Trophoblast cell (in vitro differentiated cells and primary cell): Measurements from ENCODE around the gene C17orf113.
A peak's percentile ranks its signal among the peaks of the same experiment; 100 is the strongest.

ENCODE experiments used
- DNase-seq, 2 donors: peaks; one replicate each; pipeline ENCODE4 v3.0.0-alpha.2; 2016
- H2AFZ ChIP-seq: 2 replicates; pipeline ENCODE4 v1.6.1; 2013; ENCODE audit warnings: low read length, moderate library complexity, mild to moderate bottlenecking; ENCODE audit not compliant: insufficient read depth, poor library complexity
- H2AK5ac ChIP-seq: 2 replicates; pipeline ENCODE4 v1.6.1; 2013; ENCODE audit warnings: mild to moderate bottlenecking, low read length
- H2BK120ac ChIP-seq: 2 replicates; pipeline ENCODE4 v1.6.1; 2013; ENCODE audit warnings: low read length, mild to moderate bottlenecking, moderate library complexity; ENCODE audit not compliant: insufficient read depth, poor library complexity
- H2BK12ac ChIP-seq: 2 replicates; pipeline ENCODE4 v1.6.1; 2013; ENCODE audit warnings: mild to moderate bottlenecking, low read length, moderate library complexity
- H2BK5ac ChIP-seq: 2 replicates; pipeline ENCODE4 v1.6.1; 2013; ENCODE audit warnings: low read length, low read depth, moderate library complexity, mild to moderate bottlenecking; ENCODE audit not compliant: poor library complexity
- H3K14ac ChIP-seq: 2 replicates; pipeline ENCODE4 v1.6.1; 2013; ENCODE audit warnings: mild to moderate bottlenecking, low read length
- H3K18ac ChIP-seq: 2 replicates; pipeline ENCODE4 v1.6.1; 2013; ENCODE audit warnings: mild to moderate bottlenecking, low read length
- H3K23ac ChIP-seq: 2 replicates; pipeline ENCODE4 v1.6.1; 2013; ENCODE audit warnings: low read length
- H3K27ac ChIP-seq: 2 replicates; pipeline ENCODE4 v1.5.1; 2013; ENCODE audit warnings: low read depth, mild to moderate bottlenecking, inconsistent platforms, low read length, moderate library complexity
- H3K27me3 ChIP-seq: 2 replicates; pipeline ENCODE4 v1.6.1; 2013; ENCODE audit warnings: inconsistent platforms, mild to moderate bottlenecking, low read length, moderate library complexity; ENCODE audit not compliant: insufficient read depth
- H3K36me3 ChIP-seq, 2 experiments: 1 replicate in 1 of 2; 2 replicates in 1 of 2; pipeline ENCODE4 v1.6.1; 2013; ENCODE audit warnings: low read length in 2 of 2, mild to moderate bottlenecking in 2 of 2, moderate library complexity in 1 of 2; ENCODE audit not compliant: insufficient read depth in 2 of 2, control insufficient read depth in 1 of 2
- H3K4ac ChIP-seq: 2 replicates; pipeline ENCODE4 v1.6.1; 2013; ENCODE audit warnings: low read depth, mild to moderate bottlenecking, low read length, moderate library complexity
- H3K4me1 ChIP-seq, 2 experiments: 1 replicate in 1 of 2; 2 replicates in 1 of 2; pipeline ENCODE4 v1.6.1; 2013; ENCODE audit warnings: low read length in 2 of 2, mild to moderate bottlenecking in 2 of 2, moderate library complexity in 1 of 2; ENCODE audit not compliant: insufficient read depth in 2 of 2, control insufficient read depth in 1 of 2
- H3K4me2 ChIP-seq: 2 replicates; pipeline ENCODE4 v1.6.1; 2013; ENCODE audit warnings: inconsistent platforms, mild to moderate bottlenecking, low read length, moderate library complexity
- H3K4me3 ChIP-seq: 2 replicates; pipeline ENCODE4 v1.5.1; 2013; ENCODE audit warnings: mild to moderate bottlenecking, low read depth, low read length, inconsistent platforms
- H3K79me1 ChIP-seq: one replicate; pipeline ENCODE4 v1.6.1; 2013; ENCODE audit warnings: low read length
- H3K79me2 ChIP-seq: 2 replicates; pipeline ENCODE4 v1.6.1; 2013; ENCODE audit warnings: low read length, mild to moderate bottlenecking; ENCODE audit not compliant: control insufficient read depth, insufficient read depth, poor library complexity
- H3K9ac ChIP-seq: 2 replicates; pipeline ENCODE4 v1.6.1; 2013; ENCODE audit warnings: mild to moderate bottlenecking, low read length
- H3K9me3 ChIP-seq: 2 replicates; pipeline ENCODE4 v1.6.1; 2013; ENCODE audit warnings: low read depth, mild to moderate bottlenecking, control low read depth, inconsistent platforms, low read length; ENCODE audit not compliant: insufficient read depth
- H4K12ac ChIP-seq: 2 replicates; pipeline ENCODE4 v1.6.1; 2013; ENCODE audit warnings: low read depth, mild to moderate bottlenecking, low read length, moderate library complexity
- H4K8ac ChIP-seq: 2 replicates; pipeline ENCODE4 v1.6.1; 2013; ENCODE audit warnings: low read depth, mild to moderate bottlenecking, low read length, moderate library complexity
- H4K91ac ChIP-seq: one replicate; pipeline ENCODE4 v1.6.1; 2013; ENCODE audit warnings: low read depth, mild to moderate bottlenecking, low read length, moderate library complexity
- WGBS: extraction: QIAGEN DNeasy Blood & Tissue Kit; methylation state at CpG from one replicate; pipeline ENCODE4 v1.1.7; 2013; ENCODE audit warnings: missing lambda C conversion rate; ENCODE audit not compliant: insufficient read length, insufficient coverage; ENCODE audit errors: extremely low coverage; 5-methylcytosine and 5-hydroxymethylcytosine counted together

The C17orf113 gene

GRCh38 chr17:42079541-42079940, 29.1 kb upstream of the C17orf113 start:
- Histone ChIP-seq H3K79me1 (no peaks in the 10 kb centered on the region), H3K18ac (no peak overlapping the region), H4K8ac (no peak overlapping the region), H4K12ac (no peak overlapping the region), H2BK5ac (no peak overlapping the region), H3K4me1 (no peaks in the 10 kb centered on the region), H3K14ac (no peak overlapping the region), H3K23ac (no peak overlapping the region), H2BK120ac (no peak overlapping the region), H3K27ac (no peak overlapping the region), H3K4me3 (no peak overlapping the region), H3K36me3 (no peaks in the 10 kb centered on the region), H3K4me2 (no peak overlapping the region), H4K91ac (no peak overlapping the region), H2AFZ (no peak overlapping the region), H3K79me2 (no peaks in the 10 kb centered on the region), H2BK12ac (no peak overlapping the region), H2AK5ac (no peak overlapping the region), H3K9me3 (no peaks in the 10 kb centered on the region), H3K4ac (no peak overlapping the region), H3K9ac (no peak overlapping the region), H3K27me3 (no peaks in the 10 kb centered on the region)
- DNase-seq: no peak
- WGBS: no CpG with 5 or more reads among the region's 2 CpGs

DNA sequence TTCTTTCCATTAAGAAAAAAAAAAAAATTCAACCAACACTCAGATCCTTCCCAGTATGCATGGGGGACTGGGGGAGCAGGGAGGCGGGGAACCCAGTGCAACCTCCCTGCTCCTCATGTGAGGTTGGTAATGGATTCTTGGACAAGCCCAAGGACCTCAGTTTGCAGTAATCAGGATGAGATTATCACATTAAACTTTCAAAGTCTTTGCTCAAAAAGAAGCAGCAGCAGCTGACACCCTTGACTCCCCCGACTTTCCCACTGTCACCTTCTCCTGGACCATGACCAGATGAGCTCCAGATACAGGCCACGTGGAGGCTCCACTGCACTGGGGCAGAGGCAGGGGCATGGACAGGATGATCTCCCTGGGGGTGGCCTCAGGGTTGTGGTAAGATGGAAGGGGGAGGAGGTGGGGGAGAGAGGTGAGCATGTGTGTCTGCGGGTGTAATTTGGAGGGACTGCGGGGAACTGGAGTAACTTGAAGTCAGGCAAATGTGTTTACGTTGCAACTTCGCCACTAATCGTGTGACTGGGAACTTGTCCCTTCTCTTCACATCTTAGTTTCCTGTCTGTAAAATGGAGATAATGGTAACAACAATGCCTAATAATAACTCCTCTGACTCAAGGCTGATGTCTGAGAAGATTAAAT, 28.1 kb upstream of the C17orf113 start:
- Histone ChIP-seq H3K4me1 (no peaks in the 10 kb centered on the region), H4K12ac (no peak overlapping the region), H2AFZ (no peak overlapping the region), H3K4ac (no peak overlapping the region), H4K91ac (no peak overlapping the region), H3K27me3 (peaks cover 3% of the 10 kb centered on the region), H3K14ac (no peak overlapping the region), H3K27ac (no peak overlapping the region), H3K9me3 (no peaks in the 10 kb centered on the region), H3K79me1 (no peaks in the 10 kb centered on the region), H3K36me3 (no peaks in the 10 kb centered on the region), H3K4me3 (no peak overlapping the region), H4K8ac (no peak overlapping the region), H3K4me2 (no peak overlapping the region), H2BK12ac (no peak overlapping the region), H3K79me2 (no peaks in the 10 kb centered on the region), H2BK120ac (no peak overlapping the region), H2BK5ac (no peak overlapping the region), H3K9ac (no peak overlapping the region), H2AK5ac (no peak overlapping the region), H3K18ac (no peak overlapping the region), H3K23ac (no peak overlapping the region)
- no CpG with 5 or more reads among the region's 8 CpGs for WGBS
- DNase-seq: peak in 1 of 2 donors; percentile 37

DNA sequence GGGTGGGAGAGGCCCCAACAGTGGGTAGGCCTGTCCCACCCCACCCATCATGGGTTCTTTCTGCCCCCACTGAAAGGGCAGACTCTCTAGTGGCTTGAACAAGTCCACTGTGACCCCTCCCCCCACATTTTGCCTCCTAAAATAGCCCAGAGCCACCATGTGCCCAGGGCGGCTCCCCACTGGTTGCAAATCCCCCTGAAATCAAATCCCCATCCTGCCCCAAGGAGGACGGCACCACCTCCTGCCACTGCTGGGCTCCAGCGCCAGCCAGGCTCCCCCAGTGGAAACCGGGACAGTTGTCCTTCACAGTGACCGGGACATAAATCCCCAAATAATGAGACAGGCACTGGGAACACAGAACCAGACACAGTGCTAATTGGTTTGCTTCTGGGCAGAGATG, 27.4 kb upstream of the C17orf113 start:
- no peak for DNase-seq
- H3K18ac ChIP-seq: no peak overlapping the region
- H4K8ac ChIP-seq: no peak overlapping the region
- H2AFZ ChIP-seq: no peak overlapping the region
- no peak overlapping the region for H3K4me3 ChIP-seq
- whole genome bisulfite sequencing: no CpG with 5 or more reads among the region's 5 CpGs
- peaks cover 9% of the 10 kb centered on the region for H3K27me3 ChIP-seq
- no peak overlapping the region for H3K27ac ChIP-seq
- no peaks in the 10 kb centered on the region for H3K79me2 ChIP-seq
- no peak overlapping the region for H2BK12ac ChIP-seq
- H3K36me3 ChIP-seq: no peaks in the 10 kb centered on the region
- H4K12ac ChIP-seq: no peak overlapping the region
- no peak overlapping the region for H4K91ac ChIP-seq
- no peak overlapping the region for H3K4me2 ChIP-seq
- no peaks in the 10 kb centered on the region for H3K79me1 ChIP-seq
- no peaks in the 10 kb centered on the region for H3K4me1 ChIP-seq
- no peak overlapping the region for H2BK120ac ChIP-seq
- no peak overlapping the region for H3K9ac ChIP-seq
- H3K23ac ChIP-seq: no peak overlapping the region
- H3K14ac ChIP-seq: no peak overlapping the region
- H2BK5ac ChIP-seq: no peak overlapping the region
- H3K9me3 ChIP-seq: no peaks in the 10 kb centered on the region
- H2AK5ac ChIP-seq: no peak overlapping the region
- H3K4ac ChIP-seq: no peak overlapping the region

DNA sequence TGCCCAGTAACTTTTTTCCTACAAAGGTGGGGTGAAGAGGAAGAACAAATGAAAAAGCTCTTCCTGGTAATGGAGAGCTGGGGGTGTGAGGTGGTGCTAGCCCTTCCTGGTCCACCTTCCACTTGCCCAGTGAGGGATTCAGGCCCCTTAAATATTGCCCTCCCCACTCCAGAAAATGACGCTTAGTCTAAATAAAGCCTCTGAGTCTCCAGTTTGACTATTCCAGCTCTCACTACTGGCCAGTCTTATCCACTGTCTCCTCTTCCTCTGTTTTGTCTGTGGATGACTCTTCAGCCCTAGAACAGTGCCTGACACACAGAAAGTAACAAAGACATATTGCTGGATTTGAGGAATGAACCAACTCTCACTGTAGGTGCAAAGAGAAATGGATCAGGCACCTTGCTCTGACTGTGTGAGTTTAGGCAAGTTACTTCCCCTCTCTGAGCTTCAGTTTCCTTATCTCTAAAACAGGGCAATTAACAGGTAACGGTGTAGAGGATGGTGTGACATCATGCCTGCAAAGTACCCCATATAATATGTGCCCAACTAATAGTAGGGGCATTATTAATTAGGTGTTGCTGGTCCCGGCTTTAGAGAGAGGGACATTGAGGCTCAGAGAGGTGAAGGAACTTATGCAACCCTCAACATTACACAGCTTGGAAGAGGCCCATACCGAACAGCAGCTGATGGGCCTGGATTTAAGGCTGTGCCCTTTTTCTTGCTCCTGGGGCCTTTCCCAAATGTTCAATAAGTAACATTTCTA, 26.6 kb upstream of the C17orf113 start:
- no peak overlapping the region for H2AFZ ChIP-seq
- no peak overlapping the region for H3K4me2 ChIP-seq
- WGBS: no CpG with 5 or more reads among the region's 4 CpGs
- no peak overlapping the region for H3K14ac ChIP-seq
- H3K4me1 ChIP-seq: no peaks in the 10 kb centered on the region
- H3K9ac ChIP-seq: no peak overlapping the region
- DNase-seq: no peak
- no peak overlapping the region for H2BK5ac ChIP-seq
- H3K27me3 ChIP-seq: peaks cover 17% of the 10 kb centered on the region
- H3K79me1 ChIP-seq: no peaks in the 10 kb centered on the region
- no peak overlapping the region for H3K27ac ChIP-seq
- no peak overlapping the region for H2AK5ac ChIP-seq
- H2BK120ac ChIP-seq: no peak overlapping the region
- H3K36me3 ChIP-seq: no peaks in the 10 kb centered on the region
- no peaks in the 10 kb centered on the region for H3K79me2 ChIP-seq
- H2BK12ac ChIP-seq: no peak overlapping the region
- no peaks in the 10 kb centered on the region for H3K9me3 ChIP-seq
- H3K4ac ChIP-seq: no peak overlapping the region
- no peak overlapping the region for H4K8ac ChIP-seq
- H4K12ac ChIP-seq: no peak overlapping the region
- no peak overlapping the region for H3K23ac ChIP-seq
- H4K91ac ChIP-seq: no peak overlapping the region
- no peak overlapping the region for H3K18ac ChIP-seq
- H3K4me3 ChIP-seq: no peak overlapping the region
